Thoracic aorta (tissue), 2 donors: ENCODE measurements around the gene XRCC4. TPM values are rescaled to one million over a fixed set of nuclear protein-coding genes. Genes with fewer than 3 reads are reported as not detected.

Experiments used
- ATAC-seq: fragments of 150-250 bp; one replicate; pipeline ENCODE4 v1.8.0; 2017; ENCODE audit warnings: low read depth; ENCODE audit not compliant: insufficient number of reproducible peaks, low FRiP score
- DNase-seq: peaks from one replicate; pipeline ENCODE4 v3.0.0-alpha.2; 2020; ENCODE audit warnings: low spot score
- H3K27ac ChIP-seq, 2 donors: fragments of 200-600 bp; sonication (generic); 1 replicate in 1 of 2; 2 replicates in 1 of 2; pipeline ENCODE4 v1.5.1; 2016; ENCODE audit warnings: mild to moderate bottlenecking in 2 of 2, moderate library complexity in 2 of 2
- H3K27me3 ChIP-seq: fragments of 200-600 bp; sonication (generic); replicated peaks from 2 replicates; pipeline ENCODE4 v1.6.0; 2016; ENCODE audit warnings: mild to moderate bottlenecking; ENCODE audit not compliant: insufficient read depth
- H3K36me3 ChIP-seq: fragments of 200-600 bp; sonication (generic); one replicate; pipeline ENCODE4 v1.5.1; 2016
- H3K4me1 ChIP-seq, 2 donors: fragments of 200-600 bp; sonication (generic); 1 replicate in 1 of 2; 2 replicates in 1 of 2; pipeline versions ENCODE4 v1.5.1 to v1.6.0; 2016; ENCODE audit warnings: low read depth in 2 of 2, mild to moderate bottlenecking in 1 of 2; ENCODE audit not compliant: control insufficient read depth in 1 of 2
- H3K4me3 ChIP-seq: fragments of 200-600 bp; sonication (generic); 2 replicates; pipeline ENCODE4 v1.5.1; 2016; ENCODE audit warnings: mild to moderate bottlenecking
- H3K9me3 ChIP-seq: fragments of 200-600 bp; sonication (generic); 2 replicates; pipeline ENCODE4 v1.5.1; 2016
- CTCF ChIP-seq: fragments of 200-600 bp; sonication (generic); IDR thresholded peaks from one replicate; pipeline ENCODE4 v1.5.1; 2019; ENCODE audit warnings: antibody characterized with exemption
- total RNA-seq, 2 donors: library from RNA; depleted of rRNA; stranded (reverse); fragments of >200 nt; gene quantifications; one replicate each; pipeline versions ENCODE4 v1.1.0 to v1.2.3, GENCODE V29; 2016

The XRCC4 gene
- total RNA-seq, 2 donors from 2014 or later = 7.8 to 11.1 TPM

- H3K36me3 ChIP-seq = no peaks in the 10 kb centered on the region
- H3K4me3 ChIP-seq = no peak overlapping the region
- H3K4me1 ChIP-seq = peaks cover 10 to 22% of the 10 kb centered on the region in 2 donors
- H3K27me3 ChIP-seq = no peaks in the 10 kb centered on the region
- H3K27ac ChIP-seq = no peak overlapping the region
- TF ChIP-seq CTCF = no peak
- ATAC-seq (no peak), DNase-seq (no peak)
- H3K9me3 ChIP-seq = no peaks in the 10 kb centered on the region
Measured at GRCh38 chr5:83101514-83101913, 24.2 kb downstream of the XRCC4 start.

- H3K36me3 ChIP-seq = no peaks in the 10 kb centered on the region
Measured at GRCh38 chr5:83102364-83102980, 25.1 kb downstream of the XRCC4 start.

GRCh38 chr5:83104021-83104420, 26.7 kb downstream of the XRCC4 start:
- H3K4me1 ChIP-seq = peaks cover 0 to 6% of the 10 kb centered on the region in 2 donors
- H3K4me3 ChIP-seq = no peak overlapping the region
- ATAC-seq (no peak), DNase-seq (no peak)
- TF ChIP-seq CTCF = no peak
- no peaks in the 10 kb centered on the region for H3K36me3 ChIP-seq
- H3K27me3 ChIP-seq = no peaks in the 10 kb centered on the region
- no peaks in the 10 kb centered on the region for H3K9me3 ChIP-seq
- no peak overlapping the region for H3K27ac ChIP-seq

More at GRCh38 chr5:83102364-83102980, 25.1 kb downstream of the XRCC4 start:
- peaks cover 6 to 13% of the 10 kb centered on the region in 2 donors for H3K4me1 ChIP-seq
- H3K27me3 ChIP-seq = no peaks in the 10 kb centered on the region
- no peak overlapping the region for H3K4me3 ChIP-seq
- H3K9me3 ChIP-seq = no peaks in the 10 kb centered on the region
- no peak for TF ChIP-seq CTCF
- ATAC-seq = no peak
- DNase-seq = no peak
- no peak overlapping the region for H3K27ac ChIP-seq

GRCh38 chr5:83107692-83108420, 30.5 kb downstream of the XRCC4 start:
- Histone ChIP-seq H3K9me3 (no peaks in the 10 kb centered on the region), H3K4me3 (no peak overlapping the region), H3K4me1 (no peaks in the 10 kb centered on the region), H3K27ac (no peak overlapping the region), H3K27me3 (no peaks in the 10 kb centered on the region), H3K36me3 (no peaks in the 10 kb centered on the region)
- ATAC-seq (no peak), DNase-seq (no peak)
- no peak for TF ChIP-seq CTCF

GRCh38 chr5:83109380-83109779, 32.0 kb downstream of the XRCC4 start:
- ATAC-seq = no peak
- H3K4me3 ChIP-seq = no peak overlapping the region
- no peaks in the 10 kb centered on the region for H3K9me3 ChIP-seq
- H3K27me3 ChIP-seq = no peaks in the 10 kb centered on the region
- no peak overlapping the region for H3K27ac ChIP-seq
- no peaks in the 10 kb centered on the region for H3K4me1 ChIP-seq
- DNase-seq = no peak
- H3K36me3 ChIP-seq = no peaks in the 10 kb centered on the region
- no peak for TF ChIP-seq CTCF
